ENCODE measurements around the gene RPLP1.

RPLP1 gene

DNA sequence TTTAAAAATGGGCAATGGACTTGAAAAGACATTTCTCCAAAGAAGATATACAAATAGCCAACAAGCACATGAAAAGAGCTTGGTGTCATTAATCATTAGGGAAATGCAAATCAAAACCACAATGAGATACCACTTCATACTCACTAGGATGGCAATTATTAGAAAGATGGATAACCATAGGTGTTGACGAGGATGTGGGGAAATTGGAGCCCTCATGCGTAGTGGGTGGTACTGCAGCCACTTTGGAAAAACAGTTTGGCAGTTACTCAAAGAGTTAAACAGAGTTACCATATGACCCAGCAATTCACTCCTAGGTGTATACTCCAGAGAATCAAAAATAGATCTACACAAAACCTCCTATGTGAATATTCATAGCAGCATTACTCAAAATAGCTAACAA, 27.4 kb downstream of the RPLP1 start:
- in situ Hi-C loops (cut with MboI; ENCODE audit: low pct_unique_long_range_greater_than_20kb, low sequenced_read_pairs, unreplicated experiment), result loop anchor here (25.0 kb wide), 1 partner anchor 1232 kb away; no protein-coding TSS in a partner anchor

GRCh38 chr15:69480932-69481331, 28.3 kb downstream of the RPLP1 start:
- in situ Hi-C loops (cut with MboI; ENCODE audit: low pct_unique_long_range_greater_than_20kb, low sequenced_read_pairs, unreplicated experiment), result loop anchor here (25.0 kb wide), 1 partner anchor 1231 kb away; no protein-coding TSS in a partner anchor
- TF ChIP-seq, protein P1, sequence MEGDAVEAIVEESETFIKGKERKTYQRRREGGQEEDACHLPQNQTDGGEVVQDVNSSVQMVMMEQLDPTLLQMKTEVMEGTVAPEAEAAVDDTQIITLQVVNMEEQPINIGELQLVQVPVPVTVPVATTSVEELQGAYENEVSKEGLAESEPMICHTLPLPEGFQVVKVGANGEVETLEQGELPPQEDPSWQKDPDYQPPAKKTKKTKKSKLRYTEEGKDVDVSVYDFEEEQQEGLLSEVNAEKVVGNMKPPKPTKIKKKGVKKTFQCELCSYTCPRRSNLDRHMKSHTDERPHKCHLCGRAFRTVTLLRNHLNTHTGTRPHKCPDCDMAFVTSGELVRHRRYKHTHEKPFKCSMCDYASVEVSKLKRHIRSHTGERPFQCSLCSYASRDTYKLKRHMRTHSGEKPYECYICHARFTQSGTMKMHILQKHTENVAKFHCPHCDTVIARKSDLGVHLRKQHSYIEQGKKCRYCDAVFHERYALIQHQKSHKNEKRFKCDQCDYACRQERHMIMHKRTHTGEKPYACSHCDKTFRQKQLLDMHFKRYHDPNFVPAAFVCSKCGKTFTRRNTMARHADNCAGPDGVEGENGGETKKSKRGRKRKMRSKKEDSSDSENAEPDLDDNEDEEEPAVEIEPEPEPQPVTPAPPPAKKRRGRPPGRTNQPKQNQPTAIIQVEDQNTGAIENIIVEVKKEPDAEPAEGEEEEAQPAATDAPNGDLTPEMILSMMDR (IDR thresholded peaks at IDR 0.05; ENCODE audit: extremely low read depth, insufficient read depth, missing control alignments), result no peak
- DNase-seq (ENCODE audit: low spot score), result no peak

More for the DNA sequence above, 27.4 kb downstream of the RPLP1 start:
- DNase-seq (ENCODE audit: low spot score), result no peak
- TF ChIP-seq, protein P1 (IDR thresholded peaks at IDR 0.05; ENCODE audit: extremely low read depth, insufficient read depth, missing control alignments), result no peak

GRCh38 chr15:69482686-69483256, 30.2 kb downstream of the RPLP1 start:
- DNase-seq (ENCODE audit: low spot score), result no peak
- TF ChIP-seq, protein P1 (IDR thresholded peaks at IDR 0.05; ENCODE audit: extremely low read depth, insufficient read depth, missing control alignments), result no peak
- in situ Hi-C loops (cut with MboI; ENCODE audit: low pct_unique_long_range_greater_than_20kb, low sequenced_read_pairs, unreplicated experiment), result loop anchor here (25.0 kb wide), 1 partner anchor 1230 kb away; no protein-coding TSS in a partner anchor

DNA sequence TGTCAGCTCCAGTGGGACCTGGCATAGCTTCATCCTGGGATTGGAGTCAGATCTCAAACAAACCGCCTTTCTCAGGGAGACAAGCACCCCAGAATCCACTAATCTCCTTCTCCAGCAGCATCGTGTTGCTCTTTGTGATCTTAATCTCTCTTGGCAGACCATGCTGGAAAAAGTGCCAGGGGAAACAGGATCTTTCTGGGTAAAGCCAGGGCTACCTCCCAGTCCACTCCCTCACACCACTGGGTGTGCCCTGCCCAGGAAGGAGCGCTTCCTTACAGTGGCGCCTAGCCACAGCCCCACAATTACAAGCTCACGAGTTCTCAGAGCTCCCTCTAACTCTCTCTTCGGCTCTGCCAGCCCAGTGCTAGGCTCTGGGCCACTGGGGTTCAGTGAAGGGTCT, 32.2 kb downstream of the RPLP1 start:
- TF ChIP-seq, protein P1 (IDR thresholded peaks at IDR 0.05; ENCODE audit: extremely low read depth, insufficient read depth, missing control alignments), result no peak
- in situ Hi-C loops (cut with MboI; ENCODE audit: low pct_unique_long_range_greater_than_20kb, low sequenced_read_pairs, unreplicated experiment), result loop anchor here (25.0 kb wide), 1 partner anchor 1227 kb away; no protein-coding TSS in a partner anchor

DNA sequence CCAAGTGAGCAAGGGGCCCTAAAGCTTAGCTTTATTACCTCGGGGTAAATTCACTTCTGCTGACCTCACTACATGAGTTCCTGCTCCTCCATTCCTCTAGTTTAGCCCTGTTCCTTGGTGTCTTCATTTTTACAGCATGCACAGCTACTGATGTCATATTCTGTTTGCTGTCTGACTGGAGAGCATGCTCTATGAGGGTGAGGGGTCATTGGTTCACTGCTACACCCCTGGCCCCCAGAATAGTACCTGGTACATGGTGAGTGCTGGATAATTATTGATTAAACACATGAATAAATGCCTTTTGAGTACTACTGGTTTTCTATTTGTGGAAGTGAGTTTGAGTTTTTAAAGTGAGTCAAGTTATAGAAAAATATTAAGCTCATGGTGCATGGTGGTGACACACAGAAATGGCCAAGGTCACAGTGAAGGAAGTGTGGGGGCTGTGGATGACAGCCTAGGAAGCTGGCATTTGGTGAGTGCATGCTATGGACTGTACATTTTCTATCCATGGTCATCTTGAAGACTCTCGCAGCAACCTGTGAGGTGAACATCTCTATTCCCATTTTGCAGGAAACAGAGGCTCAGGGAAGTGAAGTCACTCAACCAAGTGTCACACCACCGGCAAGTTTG, 34.0 kb downstream of the RPLP1 start:
- in situ Hi-C loops (cut with MboI; ENCODE audit: low pct_unique_long_range_greater_than_20kb, low sequenced_read_pairs, unreplicated experiment), result loop anchor here (25.0 kb wide), 1 partner anchor 1226 kb away; no protein-coding TSS in a partner anchor
- no peak for DNase-seq (ENCODE audit: low spot score)
- TF ChIP-seq, protein P1 (IDR thresholded peaks at IDR 0.05; ENCODE audit: extremely low read depth, insufficient read depth, missing control alignments), result no peak

More for the DNA sequence above, 32.2 kb downstream of the RPLP1 start:
- no peak for DNase-seq (ENCODE audit: low spot score)

DNA sequence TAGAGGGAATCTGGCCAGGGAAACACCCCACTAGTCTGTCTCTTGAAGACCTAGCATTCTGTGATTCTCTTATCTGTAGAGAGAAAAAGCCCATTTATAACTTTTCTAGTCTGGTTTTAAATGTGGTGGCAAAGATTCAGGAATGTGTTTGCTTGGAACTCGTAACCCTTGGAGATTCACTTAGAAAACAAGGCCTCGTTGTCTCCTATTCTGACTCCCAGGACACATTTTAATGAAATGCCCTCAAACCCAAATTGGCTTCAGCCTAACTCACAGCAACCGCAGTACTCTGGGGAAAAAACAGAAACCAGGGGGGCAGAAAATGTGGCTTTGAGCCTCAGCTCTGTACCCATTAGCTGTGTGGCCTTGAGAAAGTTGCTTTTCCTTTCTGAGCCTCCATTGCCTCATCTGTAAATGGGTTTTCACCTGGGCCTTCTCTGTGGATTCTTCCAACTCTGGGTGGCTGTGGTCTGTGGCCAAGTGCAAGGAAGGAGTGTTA, 36.5 kb downstream of the RPLP1 start:
- in situ Hi-C loops (cut with MboI; ENCODE audit: low pct_unique_long_range_greater_than_20kb, low sequenced_read_pairs, unreplicated experiment), result loop anchor here (25.0 kb wide), 1 partner anchor 1223 kb away; no protein-coding TSS in a partner anchor
- DNase-seq (ENCODE audit: low spot score), result no peak
- TF ChIP-seq, protein P1 (IDR thresholded peaks at IDR 0.05; ENCODE audit: extremely low read depth, insufficient read depth, missing control alignments), result no peak
